Skeletal muscle satellite cell (primary cell): ENCODE results near the gene NFILZ.

Experiments
- H3K27me3 ChIP-seq: 2 replicates; pipeline ENCODE4 v1.7.0; 2013; ENCODE audit warnings: low read length; ENCODE audit not compliant: control insufficient read depth, insufficient read depth
- H3K36me3 ChIP-seq: 2 replicates; pipeline ENCODE4 v1.7.0; 2013; ENCODE audit warnings: mild to moderate bottlenecking, control low read depth, low read length; ENCODE audit not compliant: insufficient read depth
- H3K4me1 ChIP-seq: 2 replicates; pipeline ENCODE4 v1.7.0; 2013; ENCODE audit warnings: low read length; ENCODE audit not compliant: control insufficient read depth, insufficient read depth
- H3K4me2 ChIP-seq: 2 replicates; pipeline ENCODE4 v1.7.0; 2013; ENCODE audit warnings: mild to moderate bottlenecking, low read length
- H3K4me3 ChIP-seq: 2 replicates; pipeline ENCODE4 v1.7.0; 2013; ENCODE audit warnings: low read length
- H3K9ac ChIP-seq: 2 replicates; pipeline ENCODE4 v1.7.0; 2013; ENCODE audit warnings: mild to moderate bottlenecking, low read depth, low read length, moderate library complexity
- H3K9me3 ChIP-seq: replicated peaks from 2 replicates; pipeline ENCODE4 v1.7.0; 2013; ENCODE audit warnings: mild to moderate bottlenecking, control low read depth, low read length

The NFILZ gene

DNA sequence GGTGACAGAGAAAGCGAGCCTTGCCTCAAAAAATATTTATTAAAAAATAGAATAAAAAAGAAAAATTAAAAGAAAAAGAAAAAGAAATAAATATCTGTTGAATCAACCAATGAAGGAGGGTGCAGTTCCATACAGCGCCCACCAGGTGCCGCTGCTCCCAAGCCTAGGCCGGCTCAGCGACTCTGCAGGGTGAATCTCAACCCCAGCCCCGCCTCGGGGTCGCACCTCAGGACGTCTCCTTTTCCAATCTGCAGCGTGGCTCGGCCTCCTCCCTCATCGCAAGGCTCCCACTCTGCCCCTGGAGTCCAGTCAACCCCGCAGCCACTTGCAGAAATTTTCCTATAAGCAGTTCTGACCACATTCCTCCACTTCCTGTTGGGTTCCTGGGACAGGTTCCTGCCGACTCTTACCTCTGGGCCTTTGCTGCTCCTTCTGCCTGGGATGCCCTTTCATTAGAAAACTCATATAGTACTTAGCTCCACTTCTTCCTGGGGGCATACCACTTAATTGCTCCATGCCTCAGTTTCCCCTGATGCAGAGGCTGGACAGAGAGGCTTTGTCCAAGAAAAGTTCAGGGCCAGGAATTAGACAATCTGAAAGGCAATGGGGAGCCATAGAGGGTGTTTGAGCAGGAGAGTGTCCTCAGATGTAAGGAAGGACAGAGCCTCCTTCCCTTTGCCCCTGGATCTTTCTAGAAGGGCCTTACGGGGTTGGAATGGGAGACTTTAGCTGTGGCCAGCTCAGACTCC is 24.3 kb downstream of the NFILZ start:
- H3K9me3 ChIP-seq, result no peaks in the 10 kb centered on the region
- peaks cover 3% of the 10 kb centered on the region for H3K27me3 ChIP-seq
- H3K9ac ChIP-seq, result no peak overlapping the region
- H3K4me2 ChIP-seq, result peak overlapping the region; percentile 60
- peak overlapping the region; percentile 36 for H3K4me3 ChIP-seq
- H3K4me1 ChIP-seq, result no peaks in the 10 kb centered on the region
- H3K36me3 ChIP-seq, result no peaks in the 10 kb centered on the region

DNA sequence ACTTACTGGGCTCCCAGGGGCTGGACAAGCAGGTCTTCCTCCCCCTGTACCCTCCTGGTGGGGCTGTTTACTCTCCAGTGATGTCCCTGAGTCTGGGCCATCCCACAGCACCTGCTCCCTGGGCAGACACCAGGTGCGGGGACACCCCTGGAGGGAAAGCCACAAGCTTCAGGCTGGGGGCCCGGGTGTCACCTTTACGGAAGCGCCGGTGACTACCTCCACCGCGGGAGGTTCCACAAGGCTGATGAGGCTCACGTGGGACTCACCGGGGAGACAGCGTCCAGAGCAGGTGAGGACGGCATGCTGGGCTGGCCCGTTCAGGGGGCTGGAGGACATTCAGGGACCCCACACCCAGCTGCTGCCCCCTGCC is 24.9 kb downstream of the NFILZ start:
- Histone ChIP-seq H3K4me3 (no peak overlapping the region), H3K9me3 (no peaks in the 10 kb centered on the region), H3K4me1 (no peaks in the 10 kb centered on the region), H3K4me2 (no peak overlapping the region), H3K9ac (no peak overlapping the region), H3K27me3 (peaks cover 3% of the 10 kb centered on the region), H3K36me3 (no peaks in the 10 kb centered on the region)

- H3K4me2 ChIP-seq, result no peak overlapping the region
- H3K27me3 ChIP-seq, result no peaks in the 10 kb centered on the region
- no peak overlapping the region for H3K9ac ChIP-seq
- no peaks in the 10 kb centered on the region for H3K9me3 ChIP-seq
- no peaks in the 10 kb centered on the region for H3K36me3 ChIP-seq
- no peaks in the 10 kb centered on the region for H3K4me1 ChIP-seq
- H3K4me3 ChIP-seq, result no peak overlapping the region
Measured at GRCh38 chr19:8657869-8658268, 27.4 kb downstream of the NFILZ start.

- Histone ChIP-seq H3K27me3 (no peaks in the 10 kb centered on the region), H3K4me3 (no peak overlapping the region), H3K36me3 (no peaks in the 10 kb centered on the region), H3K9me3 (no peaks in the 10 kb centered on the region), H3K9ac (no peak overlapping the region), H3K4me1 (no peaks in the 10 kb centered on the region), H3K4me2 (no peak overlapping the region)
Measured at GRCh38 chr19:8659905-8660304, 29.5 kb downstream of the NFILZ start.

GRCh38 chr19:8662263-8662662 is 31.8 kb downstream of the NFILZ start:
- Histone ChIP-seq H3K9me3 (no peaks in the 10 kb centered on the region), H3K4me3 (no peak overlapping the region), H3K9ac (no peak overlapping the region), H3K27me3 (no peaks in the 10 kb centered on the region), H3K36me3 (no peaks in the 10 kb centered on the region), H3K4me1 (no peaks in the 10 kb centered on the region), H3K4me2 (no peak overlapping the region)

DNA sequence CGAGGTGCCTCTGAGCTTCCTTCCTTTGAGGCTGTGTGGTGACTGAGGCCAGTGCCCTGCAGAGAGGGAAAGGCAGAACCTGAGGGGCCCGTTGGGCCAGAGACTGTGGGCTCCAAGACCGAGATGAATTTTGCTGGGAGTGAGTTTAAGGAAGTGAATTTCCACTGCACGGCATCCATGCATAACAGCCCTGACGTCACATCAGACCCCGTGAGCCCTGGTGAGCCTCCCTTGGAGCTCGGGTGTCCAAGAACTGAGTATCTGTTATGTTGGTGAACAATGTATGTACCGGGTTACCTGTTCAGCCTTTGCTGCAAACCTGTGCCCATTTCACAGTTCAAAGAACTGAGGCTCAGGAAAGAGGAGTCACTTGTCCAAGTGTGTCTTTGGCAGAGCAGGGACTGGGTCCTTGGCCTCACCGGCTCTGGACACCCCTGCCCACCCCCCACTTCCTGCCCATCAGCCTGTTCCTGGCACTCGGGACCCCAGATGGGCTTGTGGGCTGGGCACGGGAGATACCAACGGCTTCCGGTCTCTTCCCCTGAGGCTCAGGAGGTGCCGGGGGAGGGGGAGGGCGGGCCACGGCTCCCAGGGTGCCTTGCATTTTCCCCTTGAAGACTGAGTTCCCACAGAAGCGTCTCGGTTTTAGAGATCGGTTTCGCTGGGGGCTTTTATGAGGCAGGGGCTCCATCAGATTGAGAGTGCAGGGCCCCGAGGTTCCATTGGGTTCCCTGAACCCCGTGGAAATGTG is 33.7 kb downstream of the NFILZ start:
- no peak overlapping the region for H3K4me3 ChIP-seq
- H3K4me2 ChIP-seq, result no peak overlapping the region
- no peak overlapping the region for H3K9ac ChIP-seq

DNA sequence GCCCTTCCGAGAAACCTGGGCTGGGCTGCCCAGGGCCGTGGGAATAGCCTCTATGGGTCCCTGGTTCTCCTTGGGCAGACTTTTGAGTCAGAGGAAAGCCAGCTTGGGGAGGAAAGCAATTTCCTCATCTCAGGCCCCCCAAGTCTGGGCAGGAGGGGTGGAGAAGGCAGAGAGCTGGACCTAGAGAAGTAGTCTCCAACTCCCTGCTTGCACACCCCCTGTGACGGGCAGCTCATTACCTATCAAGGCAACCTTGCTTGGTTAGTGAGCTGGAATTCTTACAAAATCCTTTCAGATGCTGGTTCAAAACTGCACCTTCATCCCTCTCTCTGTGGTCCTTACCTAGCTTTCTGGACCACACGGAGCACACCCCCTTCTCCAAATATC is 34.2 kb downstream of the NFILZ start:
- H3K27me3 ChIP-seq, result no peaks in the 10 kb centered on the region
- no peak overlapping the region for H3K4me2 ChIP-seq
- H3K36me3 ChIP-seq, result no peaks in the 10 kb centered on the region
- no peaks in the 10 kb centered on the region for H3K9me3 ChIP-seq
- no peak overlapping the region for H3K4me3 ChIP-seq
- H3K9ac ChIP-seq, result no peak overlapping the region
- no peaks in the 10 kb centered on the region for H3K4me1 ChIP-seq

More for the DNA sequence above, 33.7 kb downstream of the NFILZ start:
- Histone ChIP-seq H3K27me3 (no peaks in the 10 kb centered on the region), H3K4me1 (no peaks in the 10 kb centered on the region), H3K9me3 (no peaks in the 10 kb centered on the region), H3K36me3 (no peaks in the 10 kb centered on the region)

- Histone ChIP-seq H3K27me3 (no peaks in the 10 kb centered on the region), H3K4me2 (no peak overlapping the region), H3K9me3 (no peaks in the 10 kb centered on the region), H3K9ac (no peak overlapping the region), H3K4me3 (no peak overlapping the region), H3K4me1 (no peaks in the 10 kb centered on the region), H3K36me3 (no peaks in the 10 kb centered on the region)
Measured at GRCh38 chr19:8665468-8666213, 35.2 kb downstream of the NFILZ start.

DNA sequence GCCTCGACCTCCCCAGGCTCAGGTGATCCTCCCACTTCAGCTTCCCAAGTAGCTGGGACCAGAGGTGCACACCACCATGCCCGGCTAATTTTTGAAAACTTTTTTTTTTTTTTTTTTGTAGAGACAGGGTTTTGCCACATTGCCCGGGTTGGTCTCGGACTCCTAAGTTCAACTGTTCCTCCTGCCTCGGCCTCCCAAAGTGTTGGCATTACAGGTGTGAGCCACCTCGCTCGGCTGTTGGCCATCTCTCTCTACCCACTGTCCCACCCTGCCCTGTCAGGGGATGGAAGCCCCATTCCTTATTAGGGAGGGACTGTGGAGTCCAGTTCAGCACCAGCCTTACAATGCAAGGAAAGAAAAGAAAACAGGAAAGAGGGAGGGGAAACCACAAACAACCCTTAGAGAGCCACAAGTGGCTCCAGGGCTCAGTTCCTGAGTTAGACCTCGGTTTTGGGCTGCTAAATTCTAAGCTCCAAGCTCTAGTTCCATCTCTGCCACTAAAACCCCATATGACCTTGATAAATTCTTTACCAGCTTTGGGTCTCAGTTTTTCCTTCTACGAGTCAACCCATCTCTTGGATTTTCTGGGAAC is 36.5 kb downstream of the NFILZ start:
- no peaks in the 10 kb centered on the region for H3K36me3 ChIP-seq
- no peak overlapping the region for H3K9ac ChIP-seq
- no peak overlapping the region for H3K4me3 ChIP-seq
- H3K4me2 ChIP-seq, result no peak overlapping the region
- no peaks in the 10 kb centered on the region for H3K9me3 ChIP-seq
- H3K4me1 ChIP-seq, result no peaks in the 10 kb centered on the region
- H3K27me3 ChIP-seq, result no peaks in the 10 kb centered on the region

- H3K4me2 ChIP-seq, result no peak overlapping the region
- no peak overlapping the region for H3K9ac ChIP-seq
- no peak overlapping the region for H3K4me3 ChIP-seq
- H3K36me3 ChIP-seq, result no peaks in the 10 kb centered on the region
- H3K9me3 ChIP-seq, result no peaks in the 10 kb centered on the region
- H3K27me3 ChIP-seq, result no peaks in the 10 kb centered on the region
- H3K4me1 ChIP-seq, result no peaks in the 10 kb centered on the region
Measured at GRCh38 chr19:8673276-8673891, 43.0 kb downstream of the NFILZ start.

- H3K4me3 ChIP-seq, result no peak overlapping the region
- H3K27me3 ChIP-seq, result no peaks in the 10 kb centered on the region
- no peaks in the 10 kb centered on the region for H3K36me3 ChIP-seq
- H3K4me1 ChIP-seq, result no peaks in the 10 kb centered on the region
- no peak overlapping the region for H3K9ac ChIP-seq
- H3K4me2 ChIP-seq, result no peak overlapping the region
- no peaks in the 10 kb centered on the region for H3K9me3 ChIP-seq
Measured at GRCh38 chr19:8675066-8675465, 44.6 kb downstream of the NFILZ start.
